ENCODE data around the gene MAGEL2.
A peak's percentile ranks its signal among the peaks of the same experiment; 100 is the strongest.

MAGEL2 gene

GRCh38 chr15:23647421-23648370, at the start of gene MAGEL2:
Gene MAGEL2, minus strand, starts transcription at chr15:23647867. Its CDS starts 125 bp downstream, at chr15:23647742.
- DNase-seq = no peak

GRCh38 chr15:23695282-23695681, 47.6 kb upstream of the MAGEL2 start:
- no peak for DNase-seq

- no peak for DNase-seq
Observed at GRCh38 chr15:23694592-23694991, 46.9 kb upstream of the MAGEL2 start.

GRCh38 chr15:23690450-23690852, 42.8 kb upstream of the MAGEL2 start:
- no peak for DNase-seq

GRCh38 chr15:23690015-23690414, 42.3 kb upstream of the MAGEL2 start:
- no peak for DNase-seq

- no peak for DNase-seq
Observed at GRCh38 chr15:23687143-23687470, 39.4 kb upstream of the MAGEL2 start, which contains the start of gene NDN. Gene NDN, minus strand, starts transcription at chr15:23687305. Its CDS starts 88 bp downstream, at chr15:23687217.

- DNase-seq = no peak
Observed at GRCh38 chr15:23686466-23687142, 38.9 kb upstream of the MAGEL2 start.

- DNase-seq = no peak
Observed at GRCh38 chr15:23671481-23671880, 23.8 kb upstream of the MAGEL2 start.

- no peak for DNase-seq
Observed at GRCh38 chr15:23670970-23671369, 23.3 kb upstream of the MAGEL2 start.

GRCh38 chr15:23663232-23663631, 15.6 kb upstream of the MAGEL2 start:
- DNase-seq = no peak

GRCh38 chr15:23648920-23649515, 1.4 kb upstream of the MAGEL2 start:
- DNase-seq = no peak

- no peak for DNase-seq
Observed at GRCh38 chr15:23647001-23647295, 719 bp downstream of the MAGEL2 start.

GRCh38 chr15:23646165-23647000, 1.3 kb downstream of the MAGEL2 start:
- DNase-seq = no peak

- no peak for DNase-seq
Observed at GRCh38 chr15:23645371-23646164, 2.1 kb downstream of the MAGEL2 start.

- DNase-seq = no peak
Observed at GRCh38 chr15:23644829-23645228, 2.8 kb downstream of the MAGEL2 start.

GRCh38 chr15:23642413-23643044, 5.1 kb downstream of the MAGEL2 start:
- peak; percentile 70 for DNase-seq

- DNase-seq = no peak
Observed at GRCh38 chr15:23634181-23634580, 13.5 kb downstream of the MAGEL2 start.

GRCh38 chr15:23629234-23629805, 18.3 kb downstream of the MAGEL2 start:
- DNase-seq = no peak

- DNase-seq = no peak
Observed at GRCh38 chr15:23628612-23629233, 18.9 kb downstream of the MAGEL2 start.

GRCh38 chr15:23616536-23616935, 31.1 kb downstream of the MAGEL2 start:
- DNase-seq = no peak

- DNase-seq = no peak
Observed at GRCh38 chr15:23606226-23606625, 41.4 kb downstream of the MAGEL2 start.

All from activated effector memory CD4-positive, alpha-beta T cell treated with anti-CD3 and anti-CD28 coated beads, Interleukin-2, amount 50 U/mL, for 16 hours (primary cell).